ENCODE results near the gene SMURF2.
"Not testable (repeated sequence)": the region's sequence is repeated elsewhere in the genome, so short reads cannot be mapped to it uniquely, and the experiment has no call there.

Gene SMURF2

DNA sequence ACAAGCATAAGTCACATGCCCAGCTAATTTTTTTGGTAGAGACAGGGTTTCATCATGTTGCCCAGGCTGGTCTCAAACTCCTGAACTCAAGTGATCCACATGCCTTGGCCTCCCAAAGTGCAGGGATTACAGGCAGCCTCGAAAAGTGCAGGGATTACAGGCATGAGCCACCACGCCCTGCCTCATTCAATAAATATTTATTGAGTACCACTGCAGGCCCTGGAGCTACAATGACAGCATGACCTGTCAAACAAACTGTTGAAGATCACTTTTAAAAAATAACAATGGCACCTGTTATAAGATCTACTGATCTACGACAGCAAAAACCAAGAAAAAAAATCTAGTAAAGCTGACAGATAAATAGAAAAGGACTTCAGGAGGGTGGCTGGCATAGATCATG lies 79.1 kb downstream of the SMURF2 start:
- DNase-seq, result no peak

DNA sequence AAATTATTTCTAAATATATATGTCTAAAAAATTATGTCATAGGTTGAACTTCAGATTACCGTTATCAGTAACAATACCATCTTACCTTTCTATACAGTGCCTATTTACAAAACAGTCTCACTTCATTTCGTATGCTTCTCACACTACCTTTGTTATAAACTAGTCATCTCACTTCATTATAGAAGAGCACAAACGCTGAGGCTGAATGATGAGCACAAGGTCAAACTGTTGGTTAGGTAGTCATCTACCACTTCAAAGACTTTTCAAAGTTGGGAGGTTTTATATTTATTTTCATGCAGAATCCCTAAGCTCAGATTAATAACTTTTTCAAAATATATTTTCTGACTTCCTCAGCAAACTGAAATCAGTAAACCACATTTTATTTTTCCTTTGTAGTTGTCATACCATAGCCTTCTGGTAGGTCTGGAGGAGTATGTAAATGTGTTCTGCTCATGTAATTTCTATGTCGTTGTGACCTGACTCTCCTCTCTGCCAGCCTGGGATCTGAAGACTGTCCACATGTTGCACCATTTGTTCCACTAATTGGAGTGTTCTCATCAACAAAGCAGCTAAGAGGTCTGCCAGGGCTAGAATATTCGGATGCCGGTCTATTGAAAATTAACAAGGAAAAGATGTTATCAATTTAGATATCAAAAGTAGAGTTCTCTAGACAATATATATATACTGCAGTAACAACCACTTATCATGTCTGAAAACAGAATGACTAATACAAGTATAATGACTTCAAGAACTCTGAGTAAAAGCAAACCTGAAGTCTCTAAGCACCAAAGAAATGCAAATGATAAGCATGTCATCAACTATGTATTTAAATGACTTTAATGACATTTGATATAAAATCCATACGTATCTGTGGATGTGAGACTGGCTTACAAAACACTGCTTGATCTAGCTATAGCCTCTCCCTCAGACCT lies 81.5 kb downstream of the SMURF2 start:
- DNase-seq, result no peak

DNA sequence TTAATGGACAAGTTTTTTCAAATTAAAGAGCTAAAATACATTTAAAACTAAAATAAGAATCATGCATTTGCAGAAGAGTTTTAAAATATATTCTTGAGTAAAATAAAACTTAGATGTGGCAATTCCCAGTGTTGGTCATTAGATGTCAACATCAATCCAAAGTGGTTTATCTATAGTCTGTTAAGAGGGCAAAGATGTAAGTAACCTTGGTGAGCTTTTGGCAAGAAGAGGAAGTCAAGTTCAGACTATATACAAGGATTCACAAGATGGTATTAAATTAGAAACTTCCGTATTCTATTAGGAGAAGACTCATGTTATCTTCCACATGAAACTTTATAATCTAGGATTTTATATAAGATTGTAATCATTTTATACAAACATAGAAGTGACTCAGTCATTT lies 82.2 kb downstream of the SMURF2 start:
- no peak for DNase-seq

DNA sequence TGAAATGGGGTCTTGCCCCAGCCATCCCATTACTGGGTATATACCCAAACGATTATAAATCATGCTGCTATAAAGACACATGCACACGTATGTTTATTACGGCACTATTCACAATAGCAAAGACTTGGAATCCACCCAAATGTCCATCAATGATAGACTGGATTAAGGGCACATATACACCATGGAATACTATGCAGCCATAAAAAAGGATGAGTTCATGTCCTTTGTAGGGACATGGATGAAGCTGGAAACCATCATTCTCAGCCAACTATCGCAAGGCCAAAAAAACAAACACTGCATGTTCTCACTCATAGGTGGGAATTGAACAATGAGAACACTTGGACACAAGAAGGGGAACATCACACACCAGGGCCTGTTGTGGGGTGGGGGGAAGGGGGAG lies 85.1 kb downstream of the SMURF2 start:
- not testable (repeated sequence) for DNase-seq

DNA sequence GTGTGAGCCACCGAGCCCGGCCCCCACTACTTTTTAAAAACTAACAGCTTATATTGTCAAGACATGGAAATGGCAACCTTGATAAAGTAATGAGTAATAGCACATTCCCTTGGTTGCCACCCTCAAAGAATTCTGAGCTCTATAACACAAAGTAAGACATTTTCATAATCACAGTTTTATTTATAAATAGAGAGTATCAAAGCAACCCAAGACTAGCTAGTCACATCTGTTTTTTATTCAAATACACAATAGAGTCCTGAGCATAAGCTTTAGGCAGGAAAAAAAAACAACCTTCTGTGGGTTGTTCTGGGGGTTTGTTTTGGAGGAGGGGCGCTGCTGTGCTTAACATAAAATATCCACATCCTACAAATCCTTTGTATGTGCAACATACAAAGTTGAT lies 86.7 kb downstream of the SMURF2 start:
- DNase-seq, result no peak

DNA sequence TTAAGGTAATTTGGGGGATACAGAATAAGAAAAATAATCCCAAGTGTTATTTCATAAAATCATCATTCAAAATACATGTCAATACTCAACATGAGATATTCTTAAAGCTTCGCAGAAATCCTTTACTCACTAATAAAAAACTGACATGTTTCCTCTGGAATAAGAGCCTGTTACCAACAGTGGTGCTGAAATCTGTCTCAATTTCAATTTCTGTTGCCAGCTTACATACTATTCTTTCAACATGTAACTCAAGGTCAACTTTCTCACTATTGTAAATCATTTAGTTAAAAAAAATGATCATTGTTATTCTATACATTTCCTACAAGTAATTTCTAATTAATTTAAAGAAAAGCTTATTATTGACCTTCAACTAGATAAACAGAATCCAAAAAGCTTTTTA lies 87.5 kb downstream of the SMURF2 start:
- no peak for DNase-seq

DNA sequence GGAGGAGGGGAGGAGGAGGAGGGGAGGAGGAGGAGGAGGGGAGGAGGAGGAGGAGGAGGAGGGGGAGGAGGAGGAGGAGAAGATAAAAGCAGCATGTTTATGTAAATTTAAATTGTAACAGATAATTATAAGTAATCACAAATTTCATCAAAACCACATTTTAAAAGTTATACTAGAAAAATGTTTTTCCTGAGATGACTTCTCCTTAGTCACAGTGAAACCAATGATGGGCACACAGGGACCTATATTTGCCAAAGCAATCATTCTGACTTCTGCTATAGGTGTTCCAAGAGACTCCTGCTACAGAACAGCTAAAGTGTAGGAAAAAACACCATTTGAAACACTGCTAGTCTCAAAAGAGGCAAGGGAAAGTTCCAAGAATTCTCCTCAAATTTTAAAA lies 88.9 kb downstream of the SMURF2 start:
- no peak for DNase-seq

DNA sequence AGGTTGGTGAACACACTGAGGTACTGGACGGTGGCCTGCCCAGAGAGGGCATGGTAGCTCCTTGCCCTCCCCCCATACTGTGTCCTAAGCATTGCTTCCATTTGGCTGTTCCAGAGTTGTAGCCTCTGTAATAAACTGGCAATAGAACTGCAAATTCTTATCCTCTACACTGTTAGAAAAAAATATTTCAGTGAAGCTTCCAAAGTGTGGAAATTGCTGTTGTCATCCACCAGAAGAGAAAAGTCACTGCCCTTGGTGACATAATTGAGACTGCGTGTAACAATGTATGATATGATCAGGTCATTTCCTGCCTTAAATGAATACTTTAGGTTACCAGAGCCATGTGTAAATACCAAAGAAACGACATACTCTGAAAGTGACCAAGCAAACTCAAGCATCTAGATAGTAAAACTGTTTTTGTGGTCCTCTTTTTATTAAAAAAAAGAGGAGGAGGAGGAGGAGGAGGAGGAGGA lies 89.4 kb downstream of the SMURF2 start:
- no peak for DNase-seq

DNA sequence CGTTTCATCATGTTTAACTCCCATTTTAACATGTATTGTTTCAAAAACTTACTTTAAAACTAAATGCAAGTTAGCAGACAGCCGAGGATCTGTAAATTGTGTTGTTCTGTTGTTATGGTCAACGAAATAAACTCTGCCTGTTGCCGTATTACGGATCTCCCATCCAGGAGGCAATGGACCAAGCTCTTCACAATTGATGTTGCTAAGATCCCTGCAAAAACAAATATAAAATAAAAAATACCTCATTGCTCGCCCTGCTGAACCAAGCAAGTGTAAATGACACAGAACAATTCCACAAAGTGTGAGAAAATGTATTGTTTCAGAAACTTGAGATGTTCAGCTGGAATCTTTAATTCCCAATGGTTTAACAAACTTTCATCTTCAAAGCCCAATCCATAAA lies 90.4 kb downstream of the SMURF2 start:
- DNase-seq, result no peak

DNA sequence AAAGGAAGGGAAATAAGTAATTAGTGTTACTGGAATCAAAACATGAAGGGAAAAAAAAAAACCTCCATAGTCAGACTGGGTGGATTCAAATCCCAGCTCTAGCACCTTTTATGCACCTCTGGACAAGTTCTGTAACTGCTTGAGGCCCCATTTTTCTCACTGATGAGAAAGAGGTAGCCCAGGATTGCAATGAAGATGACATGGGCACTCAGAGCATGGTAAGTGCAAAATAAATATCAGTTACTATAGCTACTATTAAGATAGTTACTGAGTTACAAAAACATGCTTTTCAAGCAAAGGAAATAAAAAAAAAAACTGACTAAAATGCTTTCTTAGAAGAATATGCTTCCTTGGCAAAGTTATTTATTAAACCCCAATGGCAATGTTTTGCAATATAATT lies 96.5 kb downstream of the SMURF2 start:
- no peak for DNase-seq

DNA sequence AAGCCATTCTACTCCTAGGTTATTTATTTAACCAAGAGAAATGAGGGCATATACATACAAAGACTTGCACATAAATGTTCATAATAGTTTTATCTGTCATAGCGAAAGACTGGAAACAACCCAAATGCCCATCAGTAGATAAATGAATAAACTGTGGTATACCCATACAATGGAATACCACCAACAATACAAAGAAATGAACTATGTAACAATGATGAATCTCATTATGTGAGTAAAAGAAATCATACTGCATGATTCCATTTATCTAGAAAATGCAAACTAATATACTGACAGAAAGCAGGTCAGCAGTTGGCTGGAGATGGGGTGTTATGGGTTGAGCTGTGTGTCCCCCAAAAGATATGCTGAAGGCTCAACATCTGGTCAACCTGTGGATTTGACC lies 98.0 kb downstream of the SMURF2 start:
- DNase-seq, result no peak

DNA sequence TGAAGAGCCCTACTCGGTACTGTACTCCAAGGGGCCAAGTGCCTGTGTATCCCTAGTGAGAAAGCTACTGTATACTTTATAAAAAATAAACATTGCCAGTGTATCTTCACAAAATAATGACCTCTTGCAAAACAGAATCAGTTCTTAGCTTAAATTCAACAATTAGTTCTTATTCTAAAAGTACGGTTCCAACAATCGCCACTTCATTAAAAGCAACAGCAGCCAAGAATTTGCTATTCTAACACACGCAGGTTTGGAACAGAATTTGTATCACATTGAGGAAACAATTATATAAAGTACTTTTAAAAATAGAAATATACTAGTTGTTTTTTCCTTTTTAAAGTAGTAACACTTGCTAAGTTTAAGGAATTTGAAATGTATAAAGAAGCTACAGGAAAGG lies 106.8 kb downstream of the SMURF2 start:
- DNase-seq, result no peak

DNA sequence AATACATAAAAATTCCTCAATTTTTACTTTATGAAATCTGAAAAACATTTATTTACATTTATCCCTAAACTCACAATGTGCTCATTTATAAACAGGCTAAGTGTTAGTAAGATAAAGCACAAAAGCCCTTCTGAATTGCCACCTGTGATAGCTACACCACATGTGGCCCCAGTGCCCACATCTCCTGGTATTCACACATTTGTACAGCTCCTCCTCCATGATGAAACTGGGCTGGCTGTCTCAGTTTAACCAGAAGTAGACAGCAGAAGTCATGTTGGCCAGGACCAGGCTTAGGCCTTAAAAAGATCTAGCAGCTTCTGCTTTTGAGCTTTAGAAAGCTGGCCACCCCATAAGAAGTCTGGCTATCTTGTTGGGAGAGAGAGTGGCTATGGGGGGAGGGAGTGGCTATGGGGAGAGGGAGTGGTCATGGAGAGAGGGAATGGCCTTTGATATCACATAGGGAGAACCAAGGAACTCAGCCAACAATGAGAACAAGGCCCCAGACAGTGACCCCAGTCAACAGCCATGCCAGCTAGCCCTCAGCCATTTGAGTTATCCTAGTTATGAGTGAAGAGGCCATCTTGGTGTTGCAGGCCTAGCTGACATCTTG lies 108.0 kb downstream of the SMURF2 start:
- no peak for DNase-seq

DNA sequence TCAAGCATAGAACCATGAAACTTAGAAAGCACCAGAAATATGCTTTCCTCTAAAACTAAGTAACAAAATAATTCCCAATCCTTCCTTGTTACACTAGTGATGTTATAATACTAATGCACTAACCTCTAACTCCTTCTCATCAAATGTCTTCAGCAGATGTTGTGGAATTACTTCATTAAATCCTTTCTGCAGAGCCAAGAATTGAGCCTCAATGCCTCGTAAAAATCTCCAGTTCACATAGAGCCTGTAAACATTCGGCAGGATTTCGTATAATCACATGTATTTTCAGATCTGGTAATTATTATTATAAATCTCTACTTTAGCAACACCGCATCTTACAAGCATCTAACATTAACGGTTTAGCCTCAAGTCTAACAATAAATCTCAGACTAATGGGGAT lies 110.6 kb downstream of the SMURF2 start:
- DNase-seq, result no peak

DNA sequence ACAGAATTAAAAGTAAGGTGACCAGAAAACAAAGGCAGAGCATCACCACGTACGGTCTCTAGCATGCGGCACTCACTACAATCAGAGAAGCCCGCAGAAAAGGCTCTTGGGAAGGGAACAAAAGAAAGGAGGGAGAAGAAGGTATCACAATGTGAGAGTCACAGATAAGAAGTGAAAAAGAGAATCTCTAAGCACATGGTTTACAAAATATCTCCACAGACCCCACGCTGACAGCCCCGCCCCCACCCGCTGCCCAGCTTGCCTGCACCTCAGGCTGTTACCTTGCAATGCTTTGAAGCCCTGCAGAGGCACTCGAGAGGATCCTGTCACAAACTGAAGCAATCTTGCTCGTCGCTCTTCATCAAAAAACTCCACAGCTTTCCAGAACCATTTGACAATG lies 114.8 kb downstream of the SMURF2 start:
- DNase-seq, result no peak

DNA sequence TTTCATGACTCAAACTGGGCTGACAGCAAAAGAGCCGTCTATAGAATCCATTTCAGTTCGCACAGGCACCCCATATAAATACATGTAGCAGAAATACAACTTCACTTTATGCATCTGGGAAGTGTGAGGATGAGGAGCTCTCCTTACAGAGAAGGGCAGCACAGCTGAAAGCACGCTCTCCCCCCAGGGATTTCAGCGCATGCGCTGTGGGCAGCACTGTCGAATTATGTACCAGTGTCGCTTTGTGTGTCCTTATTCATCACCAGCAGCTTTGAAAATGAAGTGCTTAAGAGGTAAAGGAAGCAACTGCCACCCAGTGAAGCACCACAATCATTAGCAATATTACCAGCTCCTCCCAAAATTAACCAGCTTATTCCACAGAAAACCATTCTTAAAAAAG lies 115.4 kb downstream of the SMURF2 start:
- no peak for DNase-seq

DNA sequence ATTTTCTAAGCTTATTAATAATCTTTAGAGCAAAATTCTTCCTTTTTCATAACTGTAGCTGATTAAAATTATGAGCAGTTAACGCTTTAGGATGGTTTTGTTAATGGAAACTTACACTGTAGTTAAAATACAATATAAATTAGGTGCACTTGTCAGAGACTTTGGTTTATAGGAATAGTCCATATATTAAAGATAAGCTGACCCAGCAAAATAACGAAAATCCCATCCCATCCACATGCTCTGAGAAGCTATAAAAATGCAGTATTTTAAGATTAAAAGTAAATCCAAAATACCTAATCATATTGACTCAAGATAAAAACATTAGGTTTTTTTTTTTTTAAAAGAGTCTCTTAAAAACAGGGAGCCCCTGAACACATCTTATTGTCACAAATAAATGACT lies 117.4 kb downstream of the SMURF2 start:
- DNase-seq, result no peak

DNA sequence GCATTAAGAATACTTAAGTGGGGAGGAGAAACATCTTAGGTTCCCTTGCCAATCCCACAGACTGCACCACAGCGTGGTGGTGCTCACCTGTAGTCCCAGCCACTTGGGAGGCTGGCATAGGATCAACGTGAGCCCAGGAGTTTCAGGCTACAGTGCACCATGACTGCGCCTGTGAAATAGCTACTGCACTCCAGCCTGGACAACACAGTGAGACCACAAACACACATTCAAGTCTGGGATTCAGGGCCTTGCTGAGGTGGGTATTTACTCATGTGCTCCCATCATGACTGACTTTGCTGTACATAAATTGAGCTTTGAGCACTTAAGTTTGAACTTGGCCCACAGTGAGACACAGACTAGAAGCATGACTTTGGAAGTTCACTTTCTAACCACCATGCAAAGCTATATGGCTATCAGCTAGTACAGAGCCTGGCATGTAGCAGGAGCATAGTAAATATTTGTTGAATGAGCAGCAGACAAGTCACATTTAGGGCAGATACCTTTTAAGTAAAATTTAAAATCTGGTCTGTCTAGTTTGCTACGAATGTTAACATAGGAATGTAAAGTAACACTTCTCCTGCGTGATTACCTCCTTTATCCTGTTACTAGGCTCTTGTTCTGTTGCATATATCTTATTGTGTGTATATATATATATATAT lies 121.9 kb downstream of the SMURF2 start:
- no peak for DNase-seq

DNA sequence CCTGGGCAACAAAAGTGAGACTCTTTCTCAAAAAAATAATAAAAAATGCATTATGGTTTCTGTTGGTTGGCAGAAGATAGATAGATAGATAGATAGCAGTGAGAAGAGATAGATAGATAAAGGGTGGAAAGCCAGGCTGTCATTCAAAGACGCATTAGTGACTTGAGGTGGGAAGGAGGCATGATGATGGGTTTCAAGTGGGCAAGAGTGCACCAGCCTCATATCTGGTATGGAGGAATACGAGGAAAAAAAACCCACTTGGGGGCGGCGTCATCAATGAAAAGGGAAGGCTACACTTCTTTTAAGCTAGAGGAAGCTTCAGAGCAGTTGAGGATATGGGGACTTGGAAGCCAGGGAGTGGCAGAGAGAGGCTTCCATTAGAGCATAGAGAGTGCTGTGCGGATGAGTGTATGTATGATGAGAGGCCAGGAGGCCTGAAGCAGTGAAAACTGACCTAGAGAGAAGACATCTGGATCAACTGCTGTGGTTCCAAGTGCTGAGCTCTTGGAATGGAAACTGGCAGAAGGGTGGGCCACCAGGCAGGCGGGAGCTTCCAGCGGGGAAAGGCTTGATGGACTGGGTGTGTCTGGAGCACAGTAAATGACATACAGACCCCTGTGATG lies 123.5 kb downstream of the SMURF2 start:
- no peak for DNase-seq

DNA sequence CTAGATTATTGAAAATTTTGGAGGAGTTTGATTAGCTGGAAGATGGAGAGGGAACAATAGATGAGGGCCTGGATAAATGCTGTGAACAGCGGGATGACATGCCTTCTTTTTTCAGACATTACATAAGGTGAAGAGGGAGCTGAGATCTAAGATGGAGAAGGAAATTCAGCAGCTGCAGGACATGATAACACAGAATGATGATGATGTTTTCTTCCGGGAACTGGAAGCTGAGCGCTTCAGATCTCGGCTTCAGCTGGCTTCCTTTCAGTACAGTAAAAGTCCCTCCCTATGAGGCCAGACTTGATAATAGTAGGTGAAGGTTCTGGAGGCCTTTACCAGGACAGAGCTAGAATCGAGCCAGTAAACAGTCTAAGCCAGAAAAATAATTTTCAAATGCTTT lies 124.6 kb downstream of the SMURF2 start:
- DNase-seq, result no peak

DNA sequence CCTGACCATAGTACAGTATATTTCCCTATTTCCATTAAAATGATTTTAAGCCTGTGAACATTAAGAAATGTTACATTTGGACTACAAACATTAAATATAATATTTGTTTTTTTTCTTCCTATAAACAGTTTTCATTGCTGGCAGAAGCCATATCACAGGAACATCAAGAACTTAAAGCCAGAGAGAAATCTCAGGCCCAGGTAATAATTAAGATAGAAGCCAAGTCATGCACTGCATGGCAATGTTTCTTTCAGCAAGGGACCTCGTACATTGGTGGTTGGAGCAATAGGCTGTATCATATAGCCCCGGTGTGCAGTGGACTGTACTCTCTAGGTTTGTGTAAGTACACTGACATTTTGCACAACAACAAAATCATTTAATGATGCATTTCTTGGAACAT lies 125.2 kb downstream of the SMURF2 start:
- DNase-seq, result no peak

DNA sequence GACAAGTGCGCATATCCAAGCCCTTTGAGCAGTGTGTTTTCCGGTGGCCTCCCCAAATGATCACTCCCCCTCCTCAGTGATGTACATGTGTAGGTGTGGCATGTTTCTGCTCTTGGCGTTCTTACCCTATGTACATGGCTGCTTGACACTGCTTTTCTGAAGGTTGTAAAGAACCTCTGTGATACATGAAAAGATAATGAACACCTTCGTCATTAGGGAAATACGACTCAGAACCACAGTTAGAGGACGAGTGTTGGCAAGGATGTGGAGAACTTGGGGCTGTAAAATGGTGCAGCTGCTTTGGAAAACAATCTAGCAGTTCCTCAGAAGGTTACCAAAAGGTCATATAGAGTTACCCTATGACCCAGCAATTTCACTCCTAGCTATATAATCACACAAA lies 126.8 kb downstream of the SMURF2 start:
- no peak for DNase-seq

DNA sequence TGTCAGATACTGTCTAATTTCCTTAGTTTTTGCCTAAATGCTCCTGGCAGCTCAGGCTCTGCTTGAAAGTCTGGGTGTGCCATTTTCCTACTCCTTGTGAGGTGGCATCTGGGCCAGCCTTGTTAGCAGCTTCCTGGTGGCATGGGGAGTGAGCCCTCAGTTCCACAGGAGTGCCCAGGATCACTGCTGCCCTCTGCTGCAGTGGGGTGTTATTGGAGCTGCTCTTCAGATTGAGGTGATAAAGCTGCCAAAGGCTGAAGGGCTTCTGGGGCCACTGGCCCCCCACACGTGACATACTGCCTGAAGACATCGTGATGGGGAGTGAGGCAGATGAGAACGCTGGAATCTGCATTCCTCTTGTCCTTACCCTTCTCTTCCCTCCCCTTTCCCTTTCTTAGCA lies 127.9 kb downstream of the SMURF2 start:
- no peak for DNase-seq

DNA sequence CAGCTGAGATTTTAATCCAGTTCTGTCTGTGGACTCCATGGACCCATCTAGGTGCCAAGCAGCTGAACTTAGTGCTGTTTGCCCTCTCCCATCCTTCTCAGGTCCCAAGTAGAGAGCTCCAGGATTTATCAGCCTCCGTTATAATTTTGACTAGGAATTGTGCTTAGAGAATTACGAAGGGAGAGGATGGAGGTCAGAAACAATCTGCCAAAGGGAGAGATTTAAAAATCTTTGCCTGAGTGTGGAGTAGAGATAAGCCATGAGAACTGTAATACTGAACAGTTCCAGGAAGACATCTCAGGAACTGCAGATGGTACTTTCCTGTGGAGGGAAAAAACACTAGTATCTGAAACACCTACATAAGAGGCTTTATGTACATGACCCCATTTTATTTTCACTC lies 128.3 kb downstream of the SMURF2 start:
- no peak for DNase-seq

Measured in SHP77 treated with DMSO at 0.1 percent for 48 hours (cell line).